Left hindlimb (tissue), 1 donor: ENCODE data around the gene RPAP3.
A peak's percentile ranks its signal among the peaks of the same experiment; 100 is the strongest.
"Not testable (repeated sequence)": the region's sequence is repeated elsewhere in the genome, so short reads cannot be mapped to it uniquely, and the experiment has no call there.

Source experiments
- DNase-seq: peaks from one replicate; pipeline ENCODE4 v3.0.0-alpha.2; 2018

RPAP3 gene

GRCh38 chr12:47652521-47653234 lies 53.2 kb downstream of the RPAP3 start:
- no peak for DNase-seq

- DNase-seq, result peak; percentile 51
Measured at GRCh38 chr12:47651368-47652254, 54.2 kb downstream of the RPAP3 start.

- DNase-seq, result no peak
Measured at GRCh38 chr12:47650469-47650868, 55.4 kb downstream of the RPAP3 start.

GRCh38 chr12:47649381-47649780 lies 56.4 kb downstream of the RPAP3 start:
- DNase-seq, result no peak

GRCh38 chr12:47648056-47648579 lies 57.7 kb downstream of the RPAP3 start:
- no peak for DNase-seq

- DNase-seq, result not testable (repeated sequence)
Measured at GRCh38 chr12:47642310-47642709, 63.5 kb downstream of the RPAP3 start.

- DNase-seq, result no peak
Measured at GRCh38 chr12:47636908-47637780, 68.7 kb downstream of the RPAP3 start.

GRCh38 chr12:47635770-47636169 lies 70.1 kb downstream of the RPAP3 start:
- DNase-seq, result not testable (repeated sequence)

GRCh38 chr12:47634127-47634526 lies 71.7 kb downstream of the RPAP3 start:
- no peak for DNase-seq

GRCh38 chr12:47621960-47622359 lies 83.9 kb downstream of the RPAP3 start:
- DNase-seq, result no peak

GRCh38 chr12:47617476-47617875 lies 88.4 kb downstream of the RPAP3 start:
- DNase-seq, result no peak

- DNase-seq, result no peak
Measured at GRCh38 chr12:47616440-47616839, 89.4 kb downstream of the RPAP3 start.

GRCh38 chr12:47615711-47616110 lies 90.1 kb downstream of the RPAP3 start:
- no peak for DNase-seq

GRCh38 chr12:47614521-47614920 lies 91.3 kb downstream of the RPAP3 start:
- DNase-seq, result no peak

GRCh38 chr12:47612953-47613352 lies 92.9 kb downstream of the RPAP3 start:
- DNase-seq, result no peak

- DNase-seq, result no peak
Measured at GRCh38 chr12:47611906-47612305, 93.9 kb downstream of the RPAP3 start.
